GM10266 (cell line): ENCODE results near the gene TMPRSS11D.

ENCODE experiments used
- DNase-seq: peaks from one replicate; pipeline ENCODE4 v3.0.0; 2012; ENCODE audit errors: extremely low spot score
- CTCF ChIP-seq: IDR thresholded peaks from 2 replicates; pipeline ENCODE4 v1.5.1; 2012; ENCODE audit warnings: mild to moderate bottlenecking, low read depth; ENCODE audit not compliant: control insufficient read depth, insufficient read depth; ENCODE audit errors: missing control alignments

TMPRSS11D gene

DNA sequence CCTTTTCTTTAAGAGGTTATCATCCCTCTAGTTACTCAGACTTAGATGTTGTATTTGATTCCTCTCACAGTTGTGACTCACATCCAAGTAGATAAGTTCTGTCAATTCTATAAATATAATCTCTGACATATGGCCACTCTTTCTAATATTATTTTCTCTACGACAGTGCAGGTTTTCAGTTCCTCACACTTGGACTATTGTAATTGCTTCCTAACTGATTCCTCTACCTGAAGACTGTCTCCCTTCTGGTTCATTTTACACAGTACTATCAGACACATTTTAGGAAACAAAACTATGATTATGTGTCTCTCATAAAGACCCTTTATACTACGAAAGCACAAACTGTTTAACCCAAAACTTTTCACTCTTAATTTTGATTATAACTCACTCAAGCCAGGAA lies 98.3 kb downstream of the TMPRSS11D start:
- DNase-seq, result no peak
- TF ChIP-seq CTCF, result no peak

- TF ChIP-seq CTCF, result no peak
- no peak for DNase-seq
Observed at GRCh38 chr4:67779631-67780030, 104.2 kb downstream of the TMPRSS11D start.

- no peak for DNase-seq
- no peak for TF ChIP-seq CTCF
Observed at GRCh38 chr4:67776746-67777145, 107.1 kb downstream of the TMPRSS11D start.
